HepG2 (cell line): ENCODE measurements around the gene GBX1. TPM values are rescaled to one million over a fixed set of nuclear protein-coding genes. Genes with fewer than 3 reads are reported as not detected.

Experiments used
- ATAC-seq: fragments of 200-7000 bp; cut with Tn5 transposase; 3 replicates; pipeline ENCODE4 v1.9.1; 2020; ENCODE audit warnings: mild to moderate bottlenecking, moderate library complexity
- BruUV-seq: library from RNA; stranded (reverse); fragments of 400-500 nt; replicated peaks from 2 replicates; lab custom pipeline; 2021; lab: Mats Ljungman, UMichigan
- CTCF ChIA-PET: fragments of 300-600 bp; formaldehyde crosslinking; extraction: SDS; loops from one replicate; lab custom pipeline; 2021; ENCODE audit warnings: low total read pairs, inconsistent platforms, low intra/inter-chr PET ratio; lab: Yijun Ruan, JAX
- POLR2A ChIA-PET: fragments of 350-600 bp; sonication (Branson Sonifier 250); formaldehyde crosslinking; loops from one replicate; lab custom pipeline; 2020; ENCODE audit warnings: antibody characterized with exemption, inconsistent platforms; lab: Yijun Ruan, JAX
- DNase-seq: peaks from one replicate; pipeline ENCODE4 v3.0.0-alpha.2; 2015; ENCODE audit warnings: low spot score
- FAIRE-seq: peaks from 3 replicates; lab custom pipeline; 2011; peaks lifted over from hg19 to GRCh38; lab: Jason Lieb, UNC
- H2AFZ ChIP-seq: one replicate; pipeline ENCODE4 v1.6.1; 2011; ENCODE audit warnings: low read length, inconsistent platforms
- H3K27ac ChIP-seq: fragments of 300-600 bp; 3 replicates; pipeline ENCODE4 v1.8.0; 2011; ENCODE audit warnings: mixed run types, mild to moderate bottlenecking, mixed read lengths, low read length, inconsistent platforms; ENCODE audit not compliant: insufficient read depth; ENCODE audit errors: extremely low read length
- H3K27me3 ChIP-seq, 2 experiments: fragments of 200-600 bp in 1 of 2; 2 replicates in 1 of 2; 3 replicates in 1 of 2; pipeline versions ENCODE4 v1.6.0 to v1.8.0; 2011; ENCODE audit warnings: low read length in 2 of 2, mild to moderate bottlenecking in 2 of 2, moderate library complexity in 2 of 2, inconsistent platforms in 1 of 2; ENCODE audit not compliant: insufficient read depth in 2 of 2, control insufficient read depth in 1 of 2
- H3K36me3 ChIP-seq, 2 experiments: fragments of 200-600 bp in 1 of 2; replicated peaks in 1 of 2; 2 replicates in 1 of 2; 3 replicates in 1 of 2; pipeline versions ENCODE4 v1.5.1 to v1.8.0; 2011; ENCODE audit warnings: low read length in 2 of 2, inconsistent platforms in 1 of 2; ENCODE audit not compliant: insufficient read depth in 2 of 2, control insufficient read depth in 1 of 2
- H3K4me1 ChIP-seq: 2 replicates; pipeline ENCODE4 v1.5.1; 2012; ENCODE audit warnings: low read length, inconsistent platforms; ENCODE audit not compliant: insufficient read depth
- H3K4me2 ChIP-seq: 2 replicates; pipeline ENCODE4 v1.6.0; 2011; ENCODE audit warnings: low read depth, low read length, inconsistent platforms
- H3K4me3 ChIP-seq, 3 experiments: fragments of 200-600 bp in 1 of 3; sonication (generic), shearing (Covaris generic) in 1 of 3; replicated peaks in 1 of 3; 2 replicates each; pipeline ENCODE4 v1.5.1; 2011 to 2016; ENCODE audit warnings: low read length in 3 of 3, inconsistent platforms in 2 of 3, low read depth in 2 of 3, mild to moderate bottlenecking in 2 of 3, control low read depth in 1 of 3, mixed read lengths in 1 of 3; ENCODE audit not compliant: insufficient read depth in 1 of 3
- H3K79me2 ChIP-seq: one replicate; pipeline ENCODE4 v1.6.1; 2011; ENCODE audit warnings: low read length, inconsistent platforms; ENCODE audit not compliant: insufficient read depth
- H3K9ac ChIP-seq: 2 replicates; pipeline ENCODE4 v1.6.0; 2011; ENCODE audit warnings: mild to moderate bottlenecking, low read depth, low read length, inconsistent platforms; ENCODE audit not compliant: insufficient read depth
- H3K9me3 ChIP-seq: 2 replicates; pipeline ENCODE4 v1.5.1; 2012; ENCODE audit warnings: mild to moderate bottlenecking, low read length
- H4K20me1 ChIP-seq: 2 replicates; pipeline ENCODE4 v1.6.0; 2011; ENCODE audit warnings: inconsistent platforms, mild to moderate bottlenecking, low read length, moderate library complexity; ENCODE audit not compliant: insufficient read depth
- HMGA1 ChIP-seq: sonication (generic); formaldehyde crosslinking; conservative IDR thresholded peaks from 2 replicates; pipeline ENCODE4 v1.4.0; 2020; ENCODE audit warnings: missing genetic modification reagents
- LCORL ChIP-seq, 2 experiments: fragments of 450-650 bp in 1 of 2; sonication (generic) in 1 of 2; formaldehyde crosslinking in 1 of 2; IDR thresholded peaks; 2 replicates each; pipeline versions ENCODE4 v1.5.0 to v1.6.1; 2017 to 2020; ENCODE audit warnings: antibody characterized with exemption in 1 of 2, missing genetic modification reagents in 1 of 2
- RNF219 ChIP-seq: sonication (generic); formaldehyde crosslinking; IDR thresholded peaks from 2 replicates; pipeline ENCODE4 v1.5.0; 2020; ENCODE audit warnings: mild to moderate bottlenecking, missing genetic modification reagents
- ZNF207 ChIP-seq: fragments of 450-650 bp; IDR thresholded peaks from 2 replicates; pipeline ENCODE4 v1.6.1; 2016; ENCODE audit warnings: antibody characterized with exemption, borderline replicate concordance
- ZNF501 ChIP-seq: sonication (generic); formaldehyde crosslinking; IDR thresholded peaks from 2 replicates; pipeline ENCODE4 v1.5.1; 2020; ENCODE audit warnings: mild to moderate bottlenecking, moderate library complexity, missing genetic modification reagents
- ZNF672 ChIP-seq: sonication (generic); formaldehyde crosslinking; IDR thresholded peaks from 2 replicates; pipeline ENCODE4 v1.8.1; 2022; ENCODE audit warnings: missing genetic modification reagents
- WGBS: methylation state at CpG from one replicate; pipeline ENCODE4 v1.1.6; 2017; ENCODE audit warnings: low lambda C conversion rate; 5-methylcytosine and 5-hydroxymethylcytosine counted together
- in situ Hi-C: cut with HindIII; loops from 2 replicates; pipeline ENCODE4 v1.10.0; 2017; ENCODE audit warnings: low pct_unique_long_range_greater_than_20kb; ENCODE audit not compliant: extremely low pct_ligation_motif_present
- intact Hi-C: fragments of 100-400 bp; cut with micrococcal nuclease; formaldehyde crosslinking; loops from one replicate; pipeline ENCODE4 v1.10.0; 2022; ENCODE audit not compliant: unreplicated experiment
- polyA plus RNA-seq, 8 experiments: library from polyadenylated mRNA; depleted of rRNA in 3 of 8; stranded (reverse) in 7 of 8; unstranded in 1 of 8; fragments of >200 nt; fragmentation: Illumina TruSeq in 4 of 8; extraction: Trizol in 4 of 8; gene quantifications; 2 replicates each; pipeline versions ENCODE4 v1.2.1 to v1.2.3, GENCODE V29; 2011 to 2016; ENCODE audit warnings: low read depth in 4 of 8, missing spikeins in 1 of 8, mixed read lengths in 1 of 8; ENCODE audit not compliant: insufficient read depth in 1 of 8
- total RNA-seq, 5 experiments: library from RNA; depleted of rRNA; stranded (reverse); fragments of >200 nt; fragmentation: Illumina TruSeq; extraction: Trizol; gene quantifications; 2 replicates each; pipeline ENCODE4 v1.2.3, GENCODE V29; 2016; ENCODE audit warnings: low read depth in 1 of 5
- TF ChIP-seq, protein P1 (sequence below): sonication (generic); formaldehyde crosslinking; IDR thresholded peaks from 2 replicates; pipeline ENCODE4 v1.8.0; 2022; ENCODE audit warnings: missing genetic modification reagents, low read depth, mild to moderate bottlenecking, borderline replicate concordance

The GBX1 gene
- total and polyA plus RNA-seq, 2 of the 13 experiments (the other 11 are each of a cell fraction or from before 2014, with no cell fraction given), result not detected

DNA sequence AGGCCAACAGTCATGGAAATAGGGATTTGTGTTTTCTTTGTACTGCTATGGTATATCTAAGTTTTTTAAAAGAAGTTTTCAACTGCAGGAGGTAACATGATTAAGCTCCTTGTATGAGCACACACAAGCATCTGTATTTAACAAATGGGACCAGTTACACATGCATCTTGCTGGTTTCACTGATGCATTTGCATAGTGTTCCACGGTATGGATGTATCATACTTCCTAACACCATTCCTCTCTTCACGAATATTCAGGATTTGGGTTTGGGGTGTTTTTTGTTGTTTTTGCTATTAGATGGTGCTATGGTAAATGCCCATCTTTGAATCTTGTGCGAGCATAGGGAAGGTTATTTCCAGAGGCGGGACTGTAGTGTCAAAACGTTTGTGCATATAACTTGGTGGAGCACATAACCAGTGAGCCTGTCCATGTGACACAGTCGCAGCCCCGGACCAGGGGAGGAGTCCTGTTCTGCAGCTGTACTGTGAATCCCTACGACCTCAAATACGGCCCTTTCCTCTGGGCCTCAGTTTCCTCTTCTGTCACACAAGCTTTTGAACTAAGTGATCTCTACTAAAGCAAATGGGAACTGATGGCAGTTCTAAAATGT lies 40.9 kb upstream of the GBX1 start:
- TF ChIP-seq ZNF672 (CRISPR knock-in tag) (no peak), RNF219 (CRISPR knock-in tag) (no peak), LCORL (IDR thresholded peaks at IDR 0.05) (no peak), LCORL (CRISPR knock-in tag; IDR thresholded peaks at IDR 0.05) (no peak), ZNF207 (no peak), HMGA1 (CRISPR knock-in tag) (no peak), ZNF501 (CRISPR knock-in tag) (no peak)
- TF ChIP-seq, protein P1, sequence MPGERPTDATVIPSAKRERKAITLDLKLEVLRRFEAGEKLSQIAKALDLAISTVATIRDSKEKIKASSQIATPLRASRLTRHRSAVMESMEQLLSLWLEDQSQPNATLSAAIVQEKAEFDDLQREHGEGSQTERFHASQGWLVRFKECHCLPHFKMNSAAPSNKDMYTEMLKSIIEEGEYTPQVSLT (CRISPR knock-in tag), result no peak
- H3K4me1 ChIP-seq, result no peaks in the 10 kb centered on the region
- POLR2A ChIA-PET, result no interaction called here
- CTCF ChIA-PET, result no interaction called here
- 0 out of 5 replicates have a peak, but pooled peaks cover 0 to 3% of the 10 kb centered on the region in 2 experiments for H3K36me3 ChIP-seq
- 1% methylated on average over 7 of the region's 9 CpGs for WGBS
- no peaks in the 10 kb centered on the region for H3K79me2 ChIP-seq
- H3K9me3 ChIP-seq, result no peaks in the 10 kb centered on the region
- H3K27ac ChIP-seq, result no peak overlapping the region
- no peak overlapping the region for H3K4me2 ChIP-seq
- no peak for FAIRE-seq
- peaks cover 4 to 48% of the 10 kb centered on the region in 2 experiments; a peak in 4 of 5 replicates for H3K27me3 ChIP-seq
- in situ Hi-C loops (no loop called here), intact Hi-C loops (no loop called here)
- H3K9ac ChIP-seq, result no peak overlapping the region
- peak; percentile 22; the same call in 1 of the 3 replicates for ATAC-seq
- 0 out of 2 replicates have a peak, but pooled peaks cover 3% of the 10 kb centered on the region for H4K20me1 ChIP-seq
- no peak overlapping the region for H3K4me3 ChIP-seq
- DNase-seq, result no peak
- BruUV-seq, result no TSS peak
- H2AFZ ChIP-seq, result no peak overlapping the region
